Right lobe of liver (tissue), 6 donors: ENCODE data around the gene LRRC2. TPM values are rescaled to one million over a fixed set of nuclear protein-coding genes. Genes with fewer than 3 reads are reported as not detected.

Experiments used
- ATAC-seq, 4 donors: fragments of 200-7000 bp; cut with Tn5 transposase; one replicate each; pipeline ENCODE4 v1.9.1; 2020; ENCODE audit warnings: mild to moderate bottlenecking in 4 of 4, moderate library complexity in 4 of 4
- DNase-seq, 3 donors: peaks; one replicate each; pipeline ENCODE4 v3.0.0-alpha.2; 2020
- H3K27ac ChIP-seq, 3 donors: fragments of 200-600 bp; one replicate each; pipeline ENCODE4 v1.8.0; 2022
- H3K27me3 ChIP-seq, 2 donors: fragments of 200-600 bp; one replicate each; pipeline ENCODE4 v1.8.0; 2022
- H3K36me3 ChIP-seq, 4 donors: fragments of 200-600 bp; sonication (generic) in 1 of 4; one replicate each; pipeline versions ENCODE4 v1.5.1 to v1.8.0; 2017 to 2022; ENCODE audit warnings: control low read depth in 1 of 4
- H3K4me1 ChIP-seq, 4 donors: fragments of 200-600 bp; sonication (generic) in 1 of 4; one replicate each; pipeline versions ENCODE4 v1.5.1 to v1.8.0; 2017 to 2022; ENCODE audit warnings: control low read depth in 1 of 4
- H3K4me3 ChIP-seq, 3 donors: fragments of 200-600 bp; one replicate each; pipeline ENCODE4 v1.8.0; 2022
- H3K9me3 ChIP-seq, 4 donors: fragments of 200-600 bp; sonication (generic) in 1 of 4; one replicate each; pipeline versions ENCODE4 v1.5.1 to v1.8.0; 2017 to 2022; ENCODE audit warnings: control low read depth in 1 of 4
- CTCF ChIP-seq, 4 donors: fragments of 200-600 bp in 3 of 4; fragments of 450-650 bp in 1 of 4; IDR thresholded peaks; one replicate each; pipeline versions ENCODE4 v1.5.1 to v1.8.0; 2016 to 2022; ENCODE audit warnings: antibody characterized with exemption in 4 of 4, mild to moderate bottlenecking in 2 of 4
- POLR2A ChIP-seq: fragments of 450-650 bp; IDR thresholded peaks from one replicate; pipeline ENCODE4 v1.6.1; 2017; ENCODE audit warnings: antibody characterized with exemption, mild to moderate bottlenecking
- WGBS: methylation state at CpG from one replicate; pipeline ENCODE4 v1.1.6; 2018; ENCODE audit warnings: low coverage, low lambda C conversion rate; ENCODE audit not compliant: insufficient coverage; ENCODE audit errors: missing lambda C conversion rate; 5-methylcytosine and 5-hydroxymethylcytosine counted together
- intact Hi-C, 2 donors: fragments of 100-400 bp; cut with DNase I; formaldehyde crosslinking; loops; one replicate each; pipeline versions ENCODE4 v1.11.2 to v1.14.1; 2022
- total RNA-seq, 6 experiments: library from RNA; depleted of rRNA in 2 of 6; stranded (reverse); fragments of >200 nt in 2 of 6; fragmentation: NEBNext Ultra II Directional in 3 of 6; extraction: Animal tissue kit (Norgen Biotek cat#: 25700) in 3 of 6; gene quantifications; one replicate each; pipeline versions ENCODE4 v1.1.0 to v1.2.4, GENCODE V29; 2016 to 2023
- donor health status: DM: no; HTN: yes; CAD: no.
- donor health status: DM: no; HTN: no; CAD: no.
- donor health status: DM: no; HTN: no; CAD: no.
- donor health status: DM: no; HTN: yes; CAD: no.
- donor health status: DM: no; HTN: yes; CAD: no.

LRRC2 gene
- total RNA-seq, 6 experiments from 2014 or later = 4.3 to 8.9 (median 6.1) TPM

- intact Hi-C loops = no loop called here
- Histone ChIP-seq H3K9me3 (no peaks in the 10 kb centered on the region), H3K4me3 (no peak overlapping the region), H3K27me3 (no peaks in the 10 kb centered on the region), H3K4me1 (peaks cover 0 to 11% (median 0%) of the 10 kb centered on the region in 4 donors), H3K36me3 (no peaks in the 10 kb centered on the region), H3K27ac (no peak overlapping the region)
- no peak for TF ChIP-seq POLR2A
- TF ChIP-seq CTCF (IDR thresholded peaks at IDR 0.05) = no peak
- ATAC-seq (no peak), DNase-seq (peak in 1 of 3 donors; percentile 23)
- WGBS = 77% methylated on average over 4 of the region's 6 CpGs
Observed at GRCh38 chr3:46468753-46469600, 97.1 kb downstream of the LRRC2 start.

- Histone ChIP-seq H3K4me1 (peaks cover 0 to 11% (median 0%) of the 10 kb centered on the region in 4 donors), H3K27me3 (no peaks in the 10 kb centered on the region), H3K4me3 (no peak overlapping the region), H3K36me3 (no peaks in the 10 kb centered on the region), H3K9me3 (no peaks in the 10 kb centered on the region), H3K27ac (no peak overlapping the region)
- TF ChIP-seq CTCF (IDR thresholded peaks at IDR 0.05) = no peak
- TF ChIP-seq POLR2A = no peak
- WGBS = 72% methylated on average over 3 of the region's 4 CpGs
- intact Hi-C loops = no loop called here
- peak in 1 of 3 donors; percentile 11 for DNase-seq
- ATAC-seq = no peak
Observed at GRCh38 chr3:46467562-46467961, 98.5 kb downstream of the LRRC2 start.

GRCh38 chr3:46466871-46467403 is 99.2 kb downstream of the LRRC2 start:
- Histone ChIP-seq H3K36me3 (no peaks in the 10 kb centered on the region), H3K4me1 (peaks cover 0 to 11% (median 0%) of the 10 kb centered on the region in 4 donors), H3K27me3 (no peaks in the 10 kb centered on the region), H3K4me3 (no peak overlapping the region), H3K9me3 (no peaks in the 10 kb centered on the region), H3K27ac (no peak overlapping the region)
- intact Hi-C loops = no loop called here
- peak in 1 of 3 donors; percentile 14 for DNase-seq
- 67% methylated on average over 1 of the region's 1 CpG for WGBS
- no peak for ATAC-seq
- TF ChIP-seq CTCF (IDR thresholded peaks at IDR 0.05) = no peak
- TF ChIP-seq POLR2A = no peak

- intact Hi-C loops = no loop called here
- ATAC-seq (no peak), DNase-seq (peak in 1 of 3 donors; percentile 38)
- Histone ChIP-seq H3K36me3 (no peaks in the 10 kb centered on the region), H3K27ac (no peak overlapping the region), H3K27me3 (no peaks in the 10 kb centered on the region), H3K4me3 (no peak overlapping the region), H3K4me1 (peaks cover 0 to 11% (median 0%) of the 10 kb centered on the region in 4 donors), H3K9me3 (no peaks in the 10 kb centered on the region)
- TF ChIP-seq POLR2A (no peak), CTCF (IDR thresholded peaks at IDR 0.05) (no peak)
Observed at GRCh38 chr3:46466273-46466672, 99.8 kb downstream of the LRRC2 start.

Other genes starting within 250 kb of the LRRC2 start
- 1 to 10 TPM in 3 of 6 experiments, under 1 TPM in 3; 0.66 to 1.5 (median 0.92) TPM for gene CCR2, start 212.2 kb downstream of the LRRC2 start, total RNA-seq
- 1 to 10 TPM in 2 of 6 experiments, under 1 TPM in 4; 0.22 to 2.0 (median 0.43) TPM for gene CCR5, start 195.4 kb downstream of the LRRC2 start, total RNA-seq
- 1 to 10 TPM in 3 of 6 experiments, under 1 TPM in 3; 0.30 to 2.8 (median 1.3) TPM for gene CCRL2, start 159.0 kb downstream of the LRRC2 start, total RNA-seq
- 1 to 10 TPM in 4 of 6 experiments, under 1 TPM in 2; 0.19 to 3.6 (median 2.0) TPM for gene LTF, start 101.4 kb downstream of the LRRC2 start, total RNA-seq
- 10 to 100 TPM; 12.2 to 29.0 (median 20.9) TPM for gene RTP3, start 68.3 kb downstream of the LRRC2 start, total RNA-seq
- gene FAM240A, start 46.2 kb upstream of the LRRC2 start, total RNA-seq = not detected
- 10 to 100 TPM; 12.3 to 19.1 (median 15.9) TPM for gene ALS2CL, start 127.4 kb upstream of the LRRC2 start, total RNA-seq
- under 1 TPM; 0.21 to 0.79 (median 0.34) TPM for gene TMIE, start 135.1 kb upstream of the LRRC2 start, total RNA-seq
- under 1 TPM in 4 of 6 experiments, not detected in 2; 0.07 to 0.42 (median 0.13) TPM for gene PRSS50, start 151.6 kb upstream of the LRRC2 start, total RNA-seq